ENCODE data around the gene BRINP3.

The BRINP3 gene

DNA sequence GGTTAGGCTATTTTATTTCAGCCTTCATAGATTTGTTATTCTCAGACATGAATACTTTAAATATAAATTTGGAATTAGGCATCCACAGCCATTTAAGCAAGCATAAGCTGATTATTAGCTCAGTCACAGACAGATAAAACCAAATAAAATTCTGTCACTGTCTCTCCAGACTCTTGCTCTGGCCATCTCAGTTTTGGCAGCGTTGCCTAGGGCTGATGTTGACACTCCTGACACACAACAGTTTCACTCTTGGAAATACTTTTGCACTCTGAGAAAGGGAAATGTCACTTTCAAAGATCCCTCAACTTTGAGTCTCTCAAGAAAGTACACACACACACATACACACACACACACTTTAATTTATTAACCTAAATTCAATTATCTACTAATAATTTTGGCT lies 372.7 kb downstream of the BRINP3 start:
- no peak for DNase-seq (ENCODE audit: low spot score)

DNA sequence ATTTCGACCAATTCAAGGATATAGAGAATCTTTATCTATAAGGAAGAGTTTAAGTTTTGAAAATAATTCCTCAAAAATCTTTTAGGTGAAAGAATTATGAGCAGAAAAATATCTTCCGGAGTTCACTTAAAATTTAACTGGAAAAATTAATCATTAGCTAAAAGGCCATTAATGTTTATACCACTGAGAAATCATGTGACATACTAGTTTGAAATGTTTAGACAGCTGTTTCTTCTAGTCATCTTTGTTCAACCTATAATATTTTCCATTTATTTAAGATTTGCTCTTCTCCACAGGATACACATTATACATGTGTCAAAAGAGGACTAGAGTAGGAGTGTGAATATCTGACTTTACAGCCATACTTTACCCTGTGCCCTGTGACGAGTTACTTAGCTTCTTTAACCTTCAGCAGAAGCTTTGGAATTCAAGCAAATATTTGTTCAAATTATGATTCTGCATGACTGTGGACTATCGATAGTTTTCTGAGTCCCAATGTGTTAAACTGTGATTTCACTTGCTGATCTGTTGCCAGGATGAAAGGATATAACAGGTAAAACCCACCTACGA lies 374.8 kb downstream of the BRINP3 start:
- no peak for DNase-seq (ENCODE audit: low spot score)

DNA sequence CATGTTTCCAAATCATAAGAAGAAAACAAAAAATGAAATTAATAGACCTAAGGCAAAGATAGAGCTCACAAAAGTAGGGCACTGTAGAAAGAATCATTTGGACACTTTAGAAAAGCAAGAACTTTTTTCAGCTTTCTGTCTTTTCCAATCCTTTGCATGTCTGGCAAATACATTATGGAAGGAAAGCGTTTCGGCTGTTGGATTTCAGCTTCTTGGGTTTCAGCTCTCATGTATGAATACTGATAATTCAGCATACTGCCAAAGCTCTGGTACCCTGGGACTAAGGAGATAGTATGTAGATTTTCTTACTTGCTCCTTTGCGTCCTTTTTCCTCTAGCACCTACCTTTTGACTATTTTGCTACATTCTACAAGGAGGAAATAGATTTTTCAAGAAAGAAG lies 375.9 kb downstream of the BRINP3 start:
- no peak for DNase-seq (ENCODE audit: low spot score)

DNA sequence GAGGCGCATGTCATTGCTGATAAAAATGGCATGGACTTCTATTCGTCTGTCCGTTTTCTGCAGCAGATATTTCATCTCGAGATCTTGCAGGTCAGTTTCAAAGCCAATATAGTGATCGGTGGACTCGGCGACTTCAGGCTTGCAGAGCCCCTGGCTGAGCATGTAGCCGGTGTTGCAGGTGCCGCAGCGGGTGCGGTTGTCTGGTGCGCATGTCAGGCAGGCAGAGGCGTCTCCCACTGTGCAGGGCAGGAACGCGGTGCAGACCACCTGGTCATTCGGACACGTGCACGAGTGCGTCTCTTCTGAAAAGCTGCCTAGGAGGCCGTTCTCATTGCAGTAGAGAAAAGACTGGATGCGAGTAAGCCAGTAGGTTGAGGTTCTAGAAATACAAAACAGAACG lies 378.9 kb downstream of the BRINP3 start:
- no peak for DNase-seq (ENCODE audit: low spot score)

DNA sequence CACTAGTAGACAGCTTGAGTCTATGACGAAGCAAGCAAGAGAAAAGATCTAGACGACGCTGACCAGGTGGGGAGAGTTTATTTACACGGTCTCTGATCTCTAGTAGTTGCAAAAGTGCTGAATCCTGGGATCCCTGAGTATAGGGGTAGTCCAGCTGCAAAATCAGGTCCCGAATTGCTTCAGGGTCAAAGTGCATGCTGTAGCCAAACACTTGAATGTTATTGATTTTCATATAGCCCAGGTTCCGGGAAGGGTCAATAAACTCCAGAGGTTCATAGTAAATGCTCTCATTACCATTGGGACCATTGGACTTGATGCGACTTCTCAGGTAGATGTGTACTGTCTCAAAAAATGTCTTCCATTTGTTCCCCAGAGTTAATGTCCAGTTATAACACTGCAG lies 379.6 kb downstream of the BRINP3 start:
- DNase-seq (ENCODE audit: low spot score) = no peak

DNA sequence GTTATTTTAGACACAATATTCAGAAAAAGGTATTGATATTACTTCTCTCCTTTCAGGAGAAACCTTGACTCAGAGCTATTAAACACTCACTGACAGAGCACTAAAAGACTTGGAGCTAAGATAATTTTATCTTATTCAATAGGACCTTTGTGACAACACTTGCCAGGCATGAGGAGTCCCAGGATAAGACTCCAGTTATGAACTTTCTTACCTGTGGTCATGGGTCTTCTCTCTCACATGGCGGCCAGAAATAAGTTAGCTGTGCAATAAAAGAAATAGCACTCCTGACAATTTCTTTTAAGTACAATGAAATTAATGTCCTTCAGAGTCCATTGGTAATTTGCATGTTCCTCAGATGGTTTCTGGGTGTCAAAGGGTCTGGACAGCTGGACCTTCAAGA lies 382.1 kb downstream of the BRINP3 start:
- no peak for DNase-seq (ENCODE audit: low spot score)

DNA sequence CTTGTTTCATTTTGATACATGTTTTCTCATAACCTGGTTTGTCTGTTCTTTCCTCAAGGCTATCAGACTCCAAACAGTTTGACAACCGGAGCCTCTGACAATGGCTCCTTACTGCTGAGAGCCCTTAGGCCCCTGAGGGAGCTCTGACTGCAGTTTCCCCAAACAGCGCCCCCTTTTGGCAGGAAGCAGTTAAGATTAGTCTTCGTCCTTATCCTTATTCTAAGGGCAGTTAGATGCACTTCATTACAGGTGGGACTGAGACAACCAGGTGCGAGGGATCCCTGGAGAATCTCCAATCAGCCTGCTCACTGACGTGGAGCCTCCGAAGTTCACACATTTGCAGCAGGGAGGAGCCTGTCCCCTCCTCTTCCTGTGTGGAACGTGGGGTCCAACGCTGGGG lies 393.1 kb downstream of the BRINP3 start:
- no peak for DNase-seq (ENCODE audit: low spot score)

DNA sequence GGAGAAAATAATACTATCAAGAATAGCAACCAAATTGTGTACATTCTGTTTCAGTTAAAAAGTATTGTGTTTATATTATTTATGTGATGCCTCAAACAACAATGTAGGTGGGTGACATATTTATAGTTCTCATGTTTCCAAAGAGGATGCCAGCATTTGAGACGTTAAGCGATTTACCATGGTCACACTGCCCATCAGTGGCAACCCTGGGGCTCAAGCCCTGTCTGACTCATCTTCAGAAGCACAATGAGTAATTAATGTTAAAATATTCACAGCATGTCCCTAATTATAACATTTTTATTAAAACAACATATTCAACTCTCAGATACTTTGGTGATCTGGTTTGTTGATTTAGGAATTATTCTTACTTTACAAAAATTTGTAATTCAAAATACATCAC lies 409.4 kb downstream of the BRINP3 start:
- DNase-seq (ENCODE audit: low spot score) = no peak

DNA sequence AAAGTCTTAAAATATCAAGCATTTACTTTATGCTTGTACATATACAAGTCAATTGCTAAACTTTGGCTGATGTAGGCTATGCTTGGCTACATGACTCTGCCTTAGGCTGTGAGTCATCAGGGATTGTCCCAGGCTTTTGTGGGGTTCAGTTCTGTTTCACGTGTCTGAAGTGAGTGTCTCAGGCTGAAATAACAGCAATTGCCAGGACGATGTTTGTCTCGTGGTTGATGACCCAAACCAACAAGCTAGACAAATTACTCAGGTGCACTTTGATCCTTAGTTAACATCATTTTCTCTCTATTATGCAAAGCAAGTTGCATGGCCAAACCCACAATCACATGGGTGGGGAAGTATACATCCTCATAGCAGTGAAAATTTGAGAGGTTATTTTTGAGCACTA lies 410.1 kb downstream of the BRINP3 start:
- DNase-seq (ENCODE audit: low spot score) = no peak

DNA sequence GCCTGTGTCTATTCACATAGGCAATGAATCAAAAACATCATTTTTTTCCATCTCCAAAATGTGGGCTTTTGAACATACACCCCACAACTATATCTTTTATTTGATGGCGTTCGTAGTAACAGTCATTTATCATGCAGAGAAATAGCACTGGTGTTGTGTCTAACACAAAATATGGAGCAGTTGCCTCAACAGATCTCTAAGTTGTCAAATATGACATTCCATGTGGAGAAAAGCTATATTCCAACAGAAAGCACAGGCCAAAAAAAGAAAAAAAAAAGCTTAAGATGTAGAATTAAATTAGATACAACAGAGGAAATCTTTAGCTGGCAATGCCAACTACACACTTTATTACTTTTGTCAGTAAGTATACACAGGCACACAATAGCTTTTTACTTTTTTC lies 411.7 kb downstream of the BRINP3 start:
- DNase-seq (ENCODE audit: low spot score) = no peak

DNA sequence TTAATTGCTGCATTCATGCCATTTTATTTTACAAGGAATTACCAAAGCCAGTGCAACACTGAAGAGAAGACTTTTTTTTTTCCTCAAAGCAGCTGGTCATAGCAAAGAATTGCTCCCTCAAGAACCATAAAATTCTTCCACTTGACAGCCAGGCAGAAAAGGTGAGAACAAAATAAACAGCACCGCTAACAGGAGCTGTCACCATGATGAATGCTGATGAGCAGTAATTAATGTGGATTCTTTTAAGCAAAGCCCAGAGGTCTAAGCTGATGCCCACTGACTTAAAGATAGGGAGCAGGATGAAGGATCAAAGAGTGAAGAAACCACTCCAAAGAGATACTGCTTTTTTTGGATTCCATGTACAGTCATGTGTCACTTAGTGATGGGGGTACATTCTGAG lies 428.4 kb downstream of the BRINP3 start:
- DNase-seq (ENCODE audit: low spot score) = no peak

Data from AG08395 (cell line).